ENCODE measurements around the gene PIP4K2A. TPM values are rescaled to one million over a fixed set of nuclear protein-coding genes. Genes with fewer than 3 reads are reported as not detected.

The PIP4K2A gene
- total RNA-seq, 3 donors from 2014 or later (not counting 1 experiment from before 2014, with no cell fraction given): 311 to 423 (median 405) TPM

DNA sequence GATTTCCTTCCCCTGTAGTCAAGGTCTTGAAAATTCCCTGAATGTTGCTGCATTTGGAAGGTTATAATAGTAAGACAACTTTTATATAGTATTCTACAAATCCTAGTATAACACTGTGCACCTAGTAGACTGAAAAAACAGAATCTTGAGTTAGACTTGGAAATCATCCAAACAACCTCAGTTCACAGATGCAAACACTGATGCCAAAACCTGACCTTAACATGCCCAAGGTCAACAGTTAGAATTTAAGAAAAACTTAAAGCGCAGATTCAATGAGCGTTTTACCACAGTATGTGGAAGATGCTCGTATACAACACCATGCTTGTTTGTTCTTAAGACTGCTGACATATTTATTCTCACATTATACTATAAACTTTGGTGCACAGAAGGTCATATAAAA is 3.0 kb downstream of the PIP4K2A start:
- Histone ChIP-seq H3K9me3 (ENCODE audit: control insufficient read depth, insufficient read depth, low read length) (no peaks in the 10 kb centered on the region), H3K36me3 (ENCODE audit: control insufficient read depth, insufficient read depth, low read length) (no peaks in the 10 kb centered on the region), H3K4me3 (ENCODE audit: low read length) (peak overlapping the region; percentile 98), H3K27me3 (ENCODE audit: control insufficient read depth, insufficient read depth, low read length) (no peaks in the 10 kb centered on the region), H3K27ac (ENCODE audit: low read length) (peak overlapping the region; percentile 20), H3K4me1 (ENCODE audit: control insufficient read depth, insufficient read depth, low read length) (peaks cover 36% of the 10 kb centered on the region)
- no peaks in the 10 kb centered on the region for H3K9me3 Mint-ChIP-seq
- H3K27ac Mint-ChIP-seq: peak overlapping the region; percentile 82 to 87
- no peaks in the 10 kb centered on the region for H3K36me3 Mint-ChIP-seq
- intact Hi-C loops (cut with micrococcal nuclease): loop anchor here (2.0 to 10.0 kb wide), 7 partner anchors 44 to 709 kb away; partner anchors contain the start of genes BMI1 and DNAJC1
- ATAC-seq (no peak), DNase-seq (no peak)
- H3K4me3 Mint-ChIP-seq: peak overlapping the region; percentile 94
- 45% methylated on average over 3 of the region's 3 CpGs for WGBS (ENCODE audit: insufficient coverage)
- H3K27me3 Mint-ChIP-seq (ENCODE audit: low read depth in 2 of 2): no peaks in the 10 kb centered on the region
- H3K4me1 Mint-ChIP-seq: peaks cover 67% of the 10 kb centered on the region in 2 donors
- TF ChIP-seq, protein P1, sequence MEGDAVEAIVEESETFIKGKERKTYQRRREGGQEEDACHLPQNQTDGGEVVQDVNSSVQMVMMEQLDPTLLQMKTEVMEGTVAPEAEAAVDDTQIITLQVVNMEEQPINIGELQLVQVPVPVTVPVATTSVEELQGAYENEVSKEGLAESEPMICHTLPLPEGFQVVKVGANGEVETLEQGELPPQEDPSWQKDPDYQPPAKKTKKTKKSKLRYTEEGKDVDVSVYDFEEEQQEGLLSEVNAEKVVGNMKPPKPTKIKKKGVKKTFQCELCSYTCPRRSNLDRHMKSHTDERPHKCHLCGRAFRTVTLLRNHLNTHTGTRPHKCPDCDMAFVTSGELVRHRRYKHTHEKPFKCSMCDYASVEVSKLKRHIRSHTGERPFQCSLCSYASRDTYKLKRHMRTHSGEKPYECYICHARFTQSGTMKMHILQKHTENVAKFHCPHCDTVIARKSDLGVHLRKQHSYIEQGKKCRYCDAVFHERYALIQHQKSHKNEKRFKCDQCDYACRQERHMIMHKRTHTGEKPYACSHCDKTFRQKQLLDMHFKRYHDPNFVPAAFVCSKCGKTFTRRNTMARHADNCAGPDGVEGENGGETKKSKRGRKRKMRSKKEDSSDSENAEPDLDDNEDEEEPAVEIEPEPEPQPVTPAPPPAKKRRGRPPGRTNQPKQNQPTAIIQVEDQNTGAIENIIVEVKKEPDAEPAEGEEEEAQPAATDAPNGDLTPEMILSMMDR (IDR thresholded peaks at IDR 0.05): no peak

DNA sequence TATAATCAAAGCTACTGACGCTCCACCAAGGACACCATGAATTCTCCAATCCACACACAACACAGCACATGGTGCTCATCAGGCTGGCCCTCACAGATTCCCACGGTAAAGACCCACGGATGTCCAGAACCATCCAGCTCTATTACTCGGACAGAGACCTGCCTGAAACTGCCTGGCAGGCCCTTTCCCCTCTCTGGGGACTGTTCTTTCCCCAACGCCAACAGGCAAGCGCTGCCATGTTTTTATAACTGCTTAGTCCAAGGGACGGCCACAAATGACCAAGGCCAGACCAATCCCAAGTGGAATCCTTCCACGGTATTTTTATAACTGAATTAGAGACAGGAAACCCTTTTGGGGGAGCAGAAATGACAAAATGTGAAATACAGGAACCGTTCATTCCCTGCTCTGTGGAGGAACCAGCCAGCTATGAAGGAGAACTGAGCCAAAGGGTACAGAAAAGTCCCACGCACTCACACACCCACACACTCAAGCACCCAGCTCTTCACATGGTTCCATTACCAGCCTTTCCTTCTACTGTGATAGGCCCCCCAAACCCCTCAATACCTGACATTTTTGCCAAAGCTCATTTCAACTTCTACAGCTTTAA is 4.1 kb downstream of the PIP4K2A start:
- Mint-ChIP-seq H3K27me3 (ENCODE audit: low read depth in 2 of 2) (no peaks in the 10 kb centered on the region), H3K4me3 (peak overlapping the region; percentile 94), H3K27ac (peak overlapping the region; percentile 82 to 87), H3K4me1 (peaks cover 73 to 75% of the 10 kb centered on the region in 2 donors), H3K9me3 (no peaks in the 10 kb centered on the region), H3K36me3 (no peaks in the 10 kb centered on the region)
- ATAC-seq (no peak), DNase-seq (peak in 1 of 2 donors; percentile 37)
- intact Hi-C loops (cut with micrococcal nuclease): loop anchor here (2.0 to 10.0 kb wide), 7 partner anchors 43 to 708 kb away; partner anchors contain the start of genes BMI1 and DNAJC1
- Histone ChIP-seq H3K4me3 (ENCODE audit: low read length) (no peak overlapping the region), H3K4me1 (ENCODE audit: control insufficient read depth, insufficient read depth, low read length) (peaks cover 46% of the 10 kb centered on the region), H3K9me3 (ENCODE audit: control insufficient read depth, insufficient read depth, low read length) (no peaks in the 10 kb centered on the region), H3K27me3 (ENCODE audit: control insufficient read depth, insufficient read depth, low read length) (no peaks in the 10 kb centered on the region), H3K36me3 (ENCODE audit: control insufficient read depth, insufficient read depth, low read length) (no peaks in the 10 kb centered on the region), H3K27ac (ENCODE audit: low read length) (peak overlapping the region; percentile 44)
- WGBS (ENCODE audit: insufficient coverage): 58% methylated on average over 10 of the region's 10 CpGs
- TF ChIP-seq, protein P1 (IDR thresholded peaks at IDR 0.05): no peak

DNA sequence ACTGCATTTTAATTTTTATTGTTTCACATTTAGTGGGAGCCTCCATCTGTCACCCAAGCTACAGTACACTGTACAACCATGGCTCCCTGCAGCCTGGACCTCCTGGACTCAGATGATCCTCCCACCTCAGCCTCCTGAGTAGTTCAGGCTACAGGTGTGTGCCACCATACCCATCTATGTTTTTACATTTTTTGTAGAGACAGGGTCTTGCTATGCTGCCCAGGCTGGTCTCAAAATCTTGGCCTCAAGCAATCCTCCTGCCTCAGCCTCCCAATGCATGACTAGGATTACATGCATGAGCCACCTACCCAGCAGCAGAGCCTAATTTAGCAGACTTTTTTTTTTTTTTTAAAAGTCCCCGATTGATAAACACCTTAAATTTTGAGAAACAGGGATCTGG is 5.6 kb downstream of the PIP4K2A start:
- peak overlapping the region; percentile 94 for H3K4me3 Mint-ChIP-seq
- DNase-seq: no peak
- H3K9me3 Mint-ChIP-seq: no peaks in the 10 kb centered on the region

More for the DNA sequence above, 5.6 kb downstream of the PIP4K2A start:
- H3K27ac ChIP-seq (ENCODE audit: low read length): no peak overlapping the region
- TF ChIP-seq, protein P1 (IDR thresholded peaks at IDR 0.05): no peak
- H3K4me3 ChIP-seq (ENCODE audit: low read length): no peak overlapping the region
- Mint-ChIP-seq H3K36me3 (peaks cover 7% of the 10 kb centered on the region), H3K27ac (peak overlapping the region; percentile 82 to 87), H3K4me1 (peaks cover 84 to 86% of the 10 kb centered on the region in 2 donors), H3K27me3 (ENCODE audit: low read depth in 2 of 2) (no peaks in the 10 kb centered on the region)
- H3K9me3 ChIP-seq (ENCODE audit: control insufficient read depth, insufficient read depth, low read length): no peaks in the 10 kb centered on the region
- H3K4me1 ChIP-seq (ENCODE audit: control insufficient read depth, insufficient read depth, low read length): peaks cover 54% of the 10 kb centered on the region
- H3K27me3 ChIP-seq (ENCODE audit: control insufficient read depth, insufficient read depth, low read length): no peaks in the 10 kb centered on the region
- 75% methylated on average over 1 of the region's 1 CpG for WGBS (ENCODE audit: insufficient coverage)
- no peak for ATAC-seq
- intact Hi-C loops (cut with micrococcal nuclease): loop anchor here (10.0 kb wide), 1 partner anchor 276 kb away; no protein-coding TSS in a partner anchor
- H3K36me3 ChIP-seq (ENCODE audit: control insufficient read depth, insufficient read depth, low read length): peaks cover 1% of the 10 kb centered on the region

Measured in natural killer cell (primary cell).